Sigmoid colon (tissue), 7 donors: ENCODE data around the gene CEACAM16. TPM values are rescaled to one million over a fixed set of nuclear protein-coding genes. Genes with fewer than 3 reads are reported as not detected.

ENCODE experiments used
- DNase-seq: peaks from one replicate; pipeline ENCODE4 v3.0.0-alpha.2; 2019
- H3K27ac ChIP-seq, 4 donors: fragments of 200-600 bp; sonication (generic); one replicate each; pipeline ENCODE4 v1.5.1; 2016 to 2019; ENCODE audit warnings: mild to moderate bottlenecking in 1 of 4
- H3K27me3 ChIP-seq, 3 donors: fragments of 200-600 bp; sonication (generic); one replicate each; pipeline ENCODE4 v1.5.1; 2019; ENCODE audit warnings: mild to moderate bottlenecking in 1 of 3
- H3K36me3 ChIP-seq, 4 donors: fragments of 200-600 bp; sonication (generic); one replicate each; pipeline ENCODE4 v1.5.1; 2016 to 2019
- H3K4me1 ChIP-seq, 4 donors: fragments of 200-600 bp; sonication (generic); one replicate each; pipeline ENCODE4 v1.5.1; 2017 to 2019
- H3K4me3 ChIP-seq, 4 donors: fragments of 200-600 bp; sonication (generic); one replicate each; pipeline ENCODE4 v1.5.1; 2017 to 2019; ENCODE audit warnings: mild to moderate bottlenecking in 2 of 4, moderate library complexity in 1 of 4
- H3K9me3 ChIP-seq, 4 donors: fragments of 200-600 bp in 3 of 4; sonication (generic) in 3 of 4; one replicate each; pipeline versions ENCODE4 v1.5.1 to v1.6.1; 2013 to 2019
- CTCF ChIP-seq, 4 experiments: fragments of 450-650 bp in 3 of 4; fragments of 200-600 bp in 1 of 4; IDR thresholded peaks; one replicate each; pipeline ENCODE4 v1.5.1; 2016 to 2019; ENCODE audit warnings: antibody characterized with exemption in 4 of 4, mild to moderate bottlenecking in 3 of 4, moderate library complexity in 2 of 4
- EP300 ChIP-seq, 4 donors: sonication (generic); formaldehyde crosslinking; IDR thresholded peaks; one replicate each; pipeline ENCODE4 v1.6.1; 2017; ENCODE audit warnings: antibody characterized with exemption in 4 of 4
- POLR2A ChIP-seq, 2 donors: fragments of 450-650 bp; IDR thresholded peaks; one replicate each; pipeline ENCODE4 v1.6.1; 2016; ENCODE audit warnings: antibody characterized with exemption in 2 of 2, mild to moderate bottlenecking in 2 of 2, moderate library complexity in 2 of 2
- POLR2AphosphoS5 ChIP-seq, 4 donors: sonication (generic); formaldehyde crosslinking; IDR thresholded peaks; one replicate each; pipeline ENCODE4 v1.6.1; 2017; ENCODE audit warnings: antibody characterized with exemption in 4 of 4
- WGBS, 2 donors: extraction: QIAGEN DNeasy Blood & Tissue Kit; methylation state at CpG; one replicate each; pipeline ENCODE4 v1.1.7; 2013; 5-methylcytosine and 5-hydroxymethylcytosine counted together
- intact Hi-C: fragments of 100-400 bp; cut with DNase I; formaldehyde crosslinking; loops from one replicate; pipeline ENCODE4 v1.15.1; 2023
- polyA plus RNA-seq, 3 donors: library from polyadenylated mRNA; stranded (reverse); fragments of 200-250 nt; gene quantifications; one replicate each; pipeline ENCODE4 v1.2.3, GENCODE V29; 2013
- total RNA-seq, 4 donors: library from RNA; depleted of rRNA; stranded (reverse); fragments of >200 nt; gene quantifications; one replicate each; pipeline ENCODE4 v1.1.0, GENCODE V29; 2016
- donor health status: healthy with polysubstance abuse.
- donor health status: Bipolar disorder and iron deficiency.
- donor health status: healthy.

The CEACAM16 gene
- total and polyA plus RNA-seq, 7 donors = not detected

GRCh38 chr19:44748426-44749254 lies 49.7 kb downstream of the CEACAM16 start, which contains the start of gene BCL3:
TSS of gene BCL3 (plus strand) at chr19:44748708. CDS start at chr19:44748791, 83 bp downstream.
- peak within 1 kb of the TSS; percentile 90 to 98 (median 94) for H3K27ac ChIP-seq
- peaks cover 0 to 89% (median 79%) of the 10 kb centered on the region in 4 donors for H3K4me1 ChIP-seq
- DNase-seq = peak; percentile 80
- intact Hi-C loops = loop anchor here (5.0 kb wide), 2 partner anchors 99 to 1549 kb away; partner anchors contain the start of genes HIF3A and NECTIN2
- H3K4me3 ChIP-seq = peak within 1 kb of the TSS; percentile 59 to 83 (median 76)
- no peaks in the 10 kb centered on the region for H3K27me3 ChIP-seq
- peaks cover 0 to 23% (median 2%) of the 10 kb centered on the region in 4 donors for H3K36me3 ChIP-seq
- no peaks in the 10 kb centered on the region for H3K9me3 ChIP-seq
- no peak for TF ChIP-seq CTCF (IDR thresholded peaks at IDR 0.05)
- TF ChIP-seq POLR2A (IDR thresholded peaks at IDR 0.05) = no peak
- no peak for TF ChIP-seq EP300 (IDR thresholded peaks at IDR 0.05)
- peak in 3 of 4 donors; percentile 3 to 49 (median 37) for TF ChIP-seq POLR2AphosphoS5 (IDR thresholded peaks at IDR 0.05)
- 1% methylated on average over 85 to 87 of the region's 88 CpGs for WGBS, 2 donors

- intact Hi-C loops = loop anchor here (5.0 kb wide), 2 partner anchors 98 to 1548 kb away; partner anchors contain the start of genes HIF3A and NECTIN2
- peak overlapping the region; percentile 90 to 98 (median 94) for H3K27ac ChIP-seq
- no peak for DNase-seq
- no peaks in the 10 kb centered on the region for H3K27me3 ChIP-seq
- peaks cover 0 to 23% (median 2%) of the 10 kb centered on the region in 4 donors for H3K36me3 ChIP-seq
- peaks cover 0 to 90% (median 80%) of the 10 kb centered on the region in 4 donors for H3K4me1 ChIP-seq
- H3K9me3 ChIP-seq = no peaks in the 10 kb centered on the region
- peak overlapping the region; percentile 59 to 83 (median 76) for H3K4me3 ChIP-seq
- 1 to 13% methylated on average over 1 of the region's 1 CpG for WGBS, 2 donors
- no peak for TF ChIP-seq CTCF (IDR thresholded peaks at IDR 0.05)
- TF ChIP-seq POLR2A (IDR thresholded peaks at IDR 0.05) = no peak
- TF ChIP-seq EP300 (IDR thresholded peaks at IDR 0.05) = no peak
- no peak for TF ChIP-seq POLR2AphosphoS5 (IDR thresholded peaks at IDR 0.05)
Measured at GRCh38 chr19:44749292-44749691, 50.3 kb downstream of the CEACAM16 start.

- DNase-seq = no peak
- 46 to 65% methylated on average over 10 of the region's 10 CpGs for WGBS, 2 donors
- Histone ChIP-seq H3K27ac (peak overlapping the region; percentile 90 to 98 (median 94)), H3K36me3 (peaks cover 0 to 25% (median 2%) of the 10 kb centered on the region in 4 donors), H3K9me3 (no peaks in the 10 kb centered on the region), H3K4me3 (peak overlapping the region; percentile 59 to 83 (median 76)), H3K27me3 (no peaks in the 10 kb centered on the region), H3K4me1 (peaks cover 0 to 90% (median 82%) of the 10 kb centered on the region in 4 donors)
- TF ChIP-seq POLR2AphosphoS5 (IDR thresholded peaks at IDR 0.05) = no peak
- TF ChIP-seq POLR2A (IDR thresholded peaks at IDR 0.05) = no peak
- no peak for TF ChIP-seq CTCF (IDR thresholded peaks at IDR 0.05)
- no peak for TF ChIP-seq EP300 (IDR thresholded peaks at IDR 0.05)
- intact Hi-C loops = loop anchor here (5.0 to 10.0 kb wide), 3 partner anchors 97 to 1547 kb away; partner anchors contain the start of genes HIF3A, NECTIN2 and VASP
Measured at GRCh38 chr19:44749994-44750393, 51.0 kb downstream of the CEACAM16 start.

GRCh38 chr19:44752123-44752815 lies 53.3 kb downstream of the CEACAM16 start:
- Histone ChIP-seq H3K9me3 (no peaks in the 10 kb centered on the region), H3K27me3 (no peaks in the 10 kb centered on the region), H3K4me3 (peak overlapping the region in 2 of 4 donors; percentile 49 to 72), H3K27ac (peak overlapping the region; percentile 87 to 94 (median 91)), H3K4me1 (peaks cover 0 to 92% (median 84%) of the 10 kb centered on the region in 4 donors), H3K36me3 (peaks cover 0 to 27% (median 2%) of the 10 kb centered on the region in 4 donors)
- intact Hi-C loops = loop anchor here (10.0 kb wide), 1 partner anchor 753 kb away; the partner anchor contains the start of gene VASP
- no peak for DNase-seq
- TF ChIP-seq POLR2AphosphoS5 (IDR thresholded peaks at IDR 0.05) (no peak), EP300 (IDR thresholded peaks at IDR 0.05) (no peak), POLR2A (IDR thresholded peaks at IDR 0.05) (no peak), CTCF (IDR thresholded peaks at IDR 0.05) (no peak)
- 36 to 43% methylated on average over 8 of the region's 8 CpGs for WGBS, 2 donors
